ENCODE measurements around the gene SRRM4.
A peak's percentile ranks its signal among the peaks of the same experiment; 100 is the strongest.

SRRM4 gene

GRCh38 chr12:119179335-119180021 is 198.1 kb downstream of the SRRM4 start:
- H2AFZ ChIP-seq: peak overlapping the region; percentile 80
- H3K9me3 ChIP-seq (ENCODE audit: control insufficient read depth, low read length): no peaks in the 10 kb centered on the region
- H3K4me3 ChIP-seq (ENCODE audit: low read depth, low read length): peak overlapping the region; percentile 89
- H3K36me3 ChIP-seq (ENCODE audit: control insufficient read depth, insufficient read depth, low read length): no peaks in the 10 kb centered on the region
- no peaks in the 10 kb centered on the region for H3K27me3 ChIP-seq (ENCODE audit: control insufficient read depth, insufficient read depth, low read length)
- H3K79me2 ChIP-seq: peaks cover 17% of the 10 kb centered on the region
- TF ChIP-seq CTCF (IDR thresholded peaks at IDR 0.05): no peak
- peak overlapping the region; percentile 82 for H3K4me2 ChIP-seq (ENCODE audit: low read length)
- H3K27ac ChIP-seq: peak overlapping the region; percentile 98
- H3K4me1 ChIP-seq: peaks cover 31% of the 10 kb centered on the region
- peak overlapping the region; percentile 71 for H3K9ac ChIP-seq

GRCh38 chr12:119180380-119181040 is 199.2 kb downstream of the SRRM4 start:
- H3K4me2 ChIP-seq (ENCODE audit: low read length): peak overlapping the region; percentile 82

GRCh38 chr12:119181202-119181601 is 199.9 kb downstream of the SRRM4 start:
- TF ChIP-seq CTCF (IDR thresholded peaks at IDR 0.05): no peak
- Histone ChIP-seq H3K79me2 (peaks cover 17% of the 10 kb centered on the region), H3K4me2 (ENCODE audit: low read length) (peak overlapping the region; percentile 82), H3K9me3 (ENCODE audit: control insufficient read depth, low read length) (no peaks in the 10 kb centered on the region), H3K9ac (no peak overlapping the region), H3K27me3 (ENCODE audit: control insufficient read depth, insufficient read depth, low read length) (no peaks in the 10 kb centered on the region), H3K27ac (peak overlapping the region; percentile 98), H3K36me3 (ENCODE audit: control insufficient read depth, insufficient read depth, low read length) (no peaks in the 10 kb centered on the region), H2AFZ (peak overlapping the region; percentile 7), H3K4me1 (peaks cover 31% of the 10 kb centered on the region), H3K4me3 (ENCODE audit: low read depth, low read length) (peak overlapping the region; percentile 89)

More at GRCh38 chr12:119180380-119181040, 199.2 kb downstream of the SRRM4 start:
- no peaks in the 10 kb centered on the region for H3K36me3 ChIP-seq (ENCODE audit: control insufficient read depth, insufficient read depth, low read length)
- H3K27ac ChIP-seq: peak overlapping the region; percentile 98
- H3K9ac ChIP-seq: peak overlapping the region; percentile 4
- peaks cover 31% of the 10 kb centered on the region for H3K4me1 ChIP-seq
- peaks cover 17% of the 10 kb centered on the region for H3K79me2 ChIP-seq
- no peaks in the 10 kb centered on the region for H3K9me3 ChIP-seq (ENCODE audit: control insufficient read depth, low read length)
- no peak for TF ChIP-seq CTCF (IDR thresholded peaks at IDR 0.05)
- H2AFZ ChIP-seq: peak overlapping the region; percentile 80
- peak overlapping the region; percentile 89 for H3K4me3 ChIP-seq (ENCODE audit: low read depth, low read length)
- H3K27me3 ChIP-seq (ENCODE audit: control insufficient read depth, insufficient read depth, low read length): no peaks in the 10 kb centered on the region

GRCh38 chr12:119181944-119182343 is 200.6 kb downstream of the SRRM4 start:
- H3K36me3 ChIP-seq (ENCODE audit: control insufficient read depth, insufficient read depth, low read length): no peaks in the 10 kb centered on the region
- no peak for TF ChIP-seq CTCF (IDR thresholded peaks at IDR 0.05)
- H3K4me3 ChIP-seq (ENCODE audit: low read depth, low read length): peak overlapping the region; percentile 89
- no peak overlapping the region for H3K9ac ChIP-seq
- peak overlapping the region; percentile 98 for H3K27ac ChIP-seq
- H3K9me3 ChIP-seq (ENCODE audit: control insufficient read depth, low read length): no peaks in the 10 kb centered on the region
- H3K4me1 ChIP-seq: peaks cover 28% of the 10 kb centered on the region
- no peaks in the 10 kb centered on the region for H3K27me3 ChIP-seq (ENCODE audit: control insufficient read depth, insufficient read depth, low read length)
- H3K79me2 ChIP-seq: peaks cover 17% of the 10 kb centered on the region
- H3K4me2 ChIP-seq (ENCODE audit: low read length): peak overlapping the region; percentile 82
- H2AFZ ChIP-seq: no peak overlapping the region

Measured in parathyroid adenoma (tissue), 2 donors.